OCI-LY1 (cell line): Measurements from ENCODE around the gene PTPN13.

ENCODE experiments used
- H2AFZ ChIP-seq: fragments of 200-600 bp; sonication (generic), shearing (Covaris generic); 2 replicates; pipeline ENCODE4 v1.6.0; 2014; ENCODE audit warnings: antibody characterized with exemption, mild to moderate bottlenecking, low read length
- H3F3A ChIP-seq: fragments of 200-600 bp; sonication (generic), shearing (Covaris generic); 2 replicates; pipeline ENCODE4 v1.6.0; 2014; ENCODE audit warnings: mild to moderate bottlenecking, antibody characterized with exemption, low read length, moderate library complexity; ENCODE audit not compliant: insufficient read depth
- H3K27ac ChIP-seq: fragments of 200-600 bp; sonication (generic); 2 replicates; pipeline ENCODE4 v1.5.1; 2014; ENCODE audit warnings: low read length, mixed run types, mild to moderate bottlenecking, low read depth; ENCODE audit not compliant: poor library complexity, severe bottlenecking
- H3K27me3 ChIP-seq: fragments of 200-600 bp; sonication (generic); 2 replicates; pipeline ENCODE4 v1.6.0; 2014; ENCODE audit warnings: antibody characterized with exemption, mild to moderate bottlenecking, low read length, moderate library complexity; ENCODE audit not compliant: insufficient read depth
- H3K36me3 ChIP-seq: fragments of 200-600 bp; sonication (generic); 2 replicates; pipeline ENCODE4 v1.6.1; 2014; ENCODE audit warnings: mild to moderate bottlenecking, antibody characterized with exemption, low read length, moderate library complexity, mixed read lengths; ENCODE audit not compliant: insufficient read depth
- H3K4me1 ChIP-seq: fragments of 200-600 bp; sonication (generic); 2 replicates; pipeline ENCODE4 v1.5.1; 2014; ENCODE audit warnings: mild to moderate bottlenecking, low read length, moderate library complexity; ENCODE audit not compliant: insufficient read depth, severe bottlenecking
- H3K4me2 ChIP-seq: fragments of 200-600 bp; sonication (generic), shearing (Covaris generic); 2 replicates; pipeline ENCODE4 v1.6.1; 2014; ENCODE audit warnings: low read length
- H3K4me3 ChIP-seq: fragments of 200-600 bp; sonication (generic); 2 replicates; pipeline ENCODE4 v1.5.1; 2014; ENCODE audit warnings: low read length, low read depth, mild to moderate bottlenecking, mixed read lengths; ENCODE audit not compliant: poor library complexity, severe bottlenecking
- H3K79me2 ChIP-seq: fragments of 200-600 bp; shearing (Covaris generic); 2 replicates; pipeline ENCODE4 v1.6.1; 2016; ENCODE audit warnings: mixed run types, low read length, mixed read lengths; ENCODE audit not compliant: insufficient read depth
- H3K9ac ChIP-seq: fragments of 200-600 bp; sonication (generic), shearing (Covaris generic); 2 replicates; pipeline ENCODE4 v1.6.1; 2014; ENCODE audit warnings: mild to moderate bottlenecking, low read length, mixed read lengths
- H3K9me2 ChIP-seq: fragments of 200-600 bp; sonication (generic), shearing (Covaris generic); 2 replicates; pipeline ENCODE4 v1.6.1; 2014; ENCODE audit warnings: low read depth, mild to moderate bottlenecking, low read length, mixed read lengths
- H3K9me3 ChIP-seq: fragments of 200-600 bp; shearing (Covaris generic); 2 replicates; pipeline ENCODE4 v1.6.1; 2014; ENCODE audit warnings: low read length, mixed read lengths
- H4K20me1 ChIP-seq: fragments of 200-600 bp; sonication (generic), shearing (Covaris generic); 2 replicates; pipeline ENCODE4 v1.6.0; 2016; ENCODE audit warnings: mild to moderate bottlenecking, low read length; ENCODE audit not compliant: insufficient read depth
- EZH2 ChIP-seq: fragments of 200-600 bp; sonication (generic), shearing (Covaris generic); IDR thresholded peaks from 2 replicates; pipeline ENCODE4 v1.8.0; 2017; ENCODE audit warnings: borderline replicate concordance, mixed run types, mild to moderate bottlenecking, antibody characterized with exemption, low read length, moderate library complexity, mixed read lengths
- TF ChIP-seq, protein P1 (sequence below): fragments of 200-600 bp; sonication (generic), shearing (Covaris generic); IDR thresholded peaks from 2 replicates; pipeline ENCODE4 v1.5.1; 2017; ENCODE audit warnings: mild to moderate bottlenecking, antibody characterized with exemption, low read length, moderate library complexity, mixed read lengths

PTPN13 gene

GRCh38 chr4:86818211-86818610 is 224.1 kb downstream of the PTPN13 start:
- Histone ChIP-seq H3K4me2 (no peak overlapping the region), H3F3A (no peaks in the 10 kb centered on the region)

DNA sequence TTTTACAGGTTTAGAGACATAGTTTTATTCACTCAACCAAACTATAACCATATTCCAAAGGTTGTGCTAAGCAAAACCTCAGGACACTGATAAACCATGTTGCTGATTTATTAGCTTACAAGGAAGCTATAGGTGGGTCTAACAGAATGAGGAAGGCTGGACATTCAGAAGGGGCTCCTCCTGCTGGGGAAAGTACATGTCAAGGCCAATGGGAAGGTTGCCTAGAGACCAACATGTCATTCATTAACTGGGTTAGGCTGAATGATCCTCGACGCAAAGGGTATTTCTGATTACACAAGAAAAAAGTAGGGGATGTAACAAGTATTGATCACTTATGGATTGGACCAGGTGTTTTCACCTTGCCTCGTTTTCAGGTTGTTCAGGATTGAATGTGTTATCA is 224.7 kb downstream of the PTPN13 start:
- no peaks in the 10 kb centered on the region for H3K79me2 ChIP-seq
- no peaks in the 10 kb centered on the region for H3K36me3 ChIP-seq
- no peak overlapping the region for H3K4me3 ChIP-seq
- no peak overlapping the region for H3K4me2 ChIP-seq
- TF ChIP-seq, protein P1, sequence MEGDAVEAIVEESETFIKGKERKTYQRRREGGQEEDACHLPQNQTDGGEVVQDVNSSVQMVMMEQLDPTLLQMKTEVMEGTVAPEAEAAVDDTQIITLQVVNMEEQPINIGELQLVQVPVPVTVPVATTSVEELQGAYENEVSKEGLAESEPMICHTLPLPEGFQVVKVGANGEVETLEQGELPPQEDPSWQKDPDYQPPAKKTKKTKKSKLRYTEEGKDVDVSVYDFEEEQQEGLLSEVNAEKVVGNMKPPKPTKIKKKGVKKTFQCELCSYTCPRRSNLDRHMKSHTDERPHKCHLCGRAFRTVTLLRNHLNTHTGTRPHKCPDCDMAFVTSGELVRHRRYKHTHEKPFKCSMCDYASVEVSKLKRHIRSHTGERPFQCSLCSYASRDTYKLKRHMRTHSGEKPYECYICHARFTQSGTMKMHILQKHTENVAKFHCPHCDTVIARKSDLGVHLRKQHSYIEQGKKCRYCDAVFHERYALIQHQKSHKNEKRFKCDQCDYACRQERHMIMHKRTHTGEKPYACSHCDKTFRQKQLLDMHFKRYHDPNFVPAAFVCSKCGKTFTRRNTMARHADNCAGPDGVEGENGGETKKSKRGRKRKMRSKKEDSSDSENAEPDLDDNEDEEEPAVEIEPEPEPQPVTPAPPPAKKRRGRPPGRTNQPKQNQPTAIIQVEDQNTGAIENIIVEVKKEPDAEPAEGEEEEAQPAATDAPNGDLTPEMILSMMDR: no peak
- no peak for TF ChIP-seq EZH2
- no peak overlapping the region for H3K9ac ChIP-seq
- H3K27ac ChIP-seq: no peak overlapping the region
- H3K4me1 ChIP-seq: no peaks in the 10 kb centered on the region
- 0 out of 2 replicates have a peak, but pooled peaks cover 2% of the 10 kb centered on the region for H3K9me3 ChIP-seq
- no peak overlapping the region for H2AFZ ChIP-seq
- H3F3A ChIP-seq: no peaks in the 10 kb centered on the region
- H3K9me2 ChIP-seq: no peaks in the 10 kb centered on the region
- H3K27me3 ChIP-seq: no peaks in the 10 kb centered on the region
- H4K20me1 ChIP-seq: no peaks in the 10 kb centered on the region

More at GRCh38 chr4:86818211-86818610, 224.1 kb downstream of the PTPN13 start:
- no peak overlapping the region for H3K9ac ChIP-seq
- H3K79me2 ChIP-seq: no peaks in the 10 kb centered on the region
- H3K27me3 ChIP-seq: no peaks in the 10 kb centered on the region
- TF ChIP-seq, protein P1: no peak
- no peak for TF ChIP-seq EZH2
- H3K9me2 ChIP-seq: no peaks in the 10 kb centered on the region
- H3K36me3 ChIP-seq: no peaks in the 10 kb centered on the region
- H2AFZ ChIP-seq: no peak overlapping the region
- H3K27ac ChIP-seq: no peak overlapping the region
- H3K4me1 ChIP-seq: no peaks in the 10 kb centered on the region
- H4K20me1 ChIP-seq: no peaks in the 10 kb centered on the region
- no peak overlapping the region for H3K4me3 ChIP-seq
- H3K9me3 ChIP-seq: 0 out of 2 replicates have a peak, but pooled peaks cover 2% of the 10 kb centered on the region

DNA sequence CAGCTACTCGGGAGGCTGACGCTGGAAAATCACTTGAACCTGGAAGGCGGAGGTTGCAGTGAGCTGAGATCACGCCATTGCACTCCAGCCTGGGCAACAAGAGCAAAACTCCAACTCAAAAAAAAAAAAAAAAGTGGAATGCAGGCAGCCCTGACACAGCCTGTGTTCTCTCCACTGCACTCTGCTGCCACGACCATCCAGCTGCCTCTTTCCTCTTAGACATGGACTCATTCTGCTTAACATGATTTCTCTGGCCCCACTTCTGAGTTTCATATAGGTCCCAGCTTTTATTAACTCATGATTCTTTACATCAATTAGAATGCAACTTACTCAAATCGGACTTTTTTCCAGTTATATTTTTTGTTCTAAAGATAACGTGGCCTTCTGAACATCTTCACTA is 225.4 kb downstream of the PTPN13 start:
- H3K36me3 ChIP-seq: no peaks in the 10 kb centered on the region
- H3K27ac ChIP-seq: no peak overlapping the region
- no peaks in the 10 kb centered on the region for H3K79me2 ChIP-seq

More for the DNA sequence above, 225.4 kb downstream of the PTPN13 start:
- no peak for TF ChIP-seq EZH2
- TF ChIP-seq, protein P1: no peak
- Histone ChIP-seq H4K20me1 (no peaks in the 10 kb centered on the region), H3K9me2 (no peaks in the 10 kb centered on the region), H3K4me3 (no peak overlapping the region), H3K9ac (no peak overlapping the region), H3K27me3 (no peaks in the 10 kb centered on the region), H3F3A (no peaks in the 10 kb centered on the region), H3K4me2 (no peak overlapping the region), H3K9me3 (0 out of 2 replicates have a peak, but pooled peaks cover 2% of the 10 kb centered on the region), H3K4me1 (no peaks in the 10 kb centered on the region), H2AFZ (no peak overlapping the region)
